K562 (cell line): ENCODE results near the gene GDF15. TPM values are rescaled to one million over a fixed set of nuclear protein-coding genes. Genes with fewer than 3 reads are reported as not detected.

Experiments
- BRD9 ChIP-seq: fragments of 450-650 bp; IDR thresholded peaks from 2 replicates; pipeline ENCODE4 v1.6.1; 2018; ENCODE audit warnings: low read depth; ENCODE audit not compliant: partially characterized antibody
- ETS2 ChIP-seq: IDR thresholded peaks from 2 replicates; pipeline ENCODE4 v1.6.1; 2016; ENCODE audit warnings: borderline replicate concordance, missing genetic modification characterization, mild to moderate bottlenecking, moderate library complexity, missing compliant biosample characterization; ENCODE audit not compliant: poor library complexity, severe bottlenecking
- ETV1 ChIP-seq: fragments of 450-650 bp; conservative IDR thresholded peaks from 2 replicates; pipeline ENCODE4 v1.6.1; 2016; ENCODE audit warnings: missing genetic modification characterization, control low read depth, low read depth, missing compliant biosample characterization
- FOS ChIP-seq: IDR thresholded peaks from 3 replicates; pipeline ENCODE4 v1.6.1; 2011; ENCODE audit not compliant: insufficient read length; ENCODE audit errors: extremely low read depth
- HMGN3 ChIP-seq: IDR thresholded peaks from 2 replicates; pipeline ENCODE4 v1.6.1; 2011; ENCODE audit warnings: borderline replicate concordance, low read depth, mild to moderate bottlenecking, mixed read lengths, low read length; ENCODE audit not compliant: insufficient read length; ENCODE audit errors: extremely low read depth
- NR2F6 ChIP-seq: fragments of 450-650 bp; formaldehyde crosslinking; IDR thresholded peaks from 2 replicates; pipeline ENCODE4 v1.4.0; 2020; ENCODE audit warnings: mild to moderate bottlenecking
- OTX1 ChIP-seq: fragments of 450-650 bp; formaldehyde crosslinking; IDR thresholded peaks from 2 replicates; pipeline ENCODE4 v1.4.0; 2022; ENCODE audit warnings: mild to moderate bottlenecking
- PTBP1 ChIP-seq: fragments of 200-400 bp; formaldehyde crosslinking; IDR thresholded peaks from 2 replicates; pipeline ENCODE4 v1.6.1; 2017; ENCODE audit warnings: low read depth, low read length
- SIN3B ChIP-seq: fragments of 450-650 bp; IDR thresholded peaks from 2 replicates; pipeline ENCODE4 v1.6.1; 2017; ENCODE audit warnings: low read depth, mild to moderate bottlenecking, moderate library complexity
- SMARCA4 ChIP-seq: fragments of 450-650 bp; IDR thresholded peaks from 2 replicates; pipeline ENCODE4 v1.6.1; 2016
- TEAD1 ChIP-seq, 2 experiments: fragments of 450-650 bp in 1 of 2; sonication (generic) in 1 of 2; formaldehyde crosslinking; IDR thresholded peaks; 2 replicates each; pipeline versions ENCODE4 v1.4.0 to v1.8.0; 2020 to 2022; ENCODE audit warnings: mild to moderate bottlenecking in 2 of 2, missing genetic modification reagents in 1 of 2
- TGIF2 ChIP-seq: sonication (generic); formaldehyde crosslinking; IDR thresholded peaks from 2 replicates; pipeline ENCODE4 v1.8.1; 2022; ENCODE audit warnings: mild to moderate bottlenecking, missing genetic modification reagents, moderate library complexity
- ZNF589 ChIP-seq: fragments of 200-800 bp; sonication (Bioruptor generic); IDR thresholded peaks from 2 replicates; pipeline ENCODE4 v1.6.1; 2016; ENCODE audit warnings: low read depth, missing genetic modification characterization, missing compliant biosample characterization
- ZNF77 ChIP-seq: fragments of 250-450 bp; sonication (Bioruptor Pico); IDR thresholded peaks from 2 replicates; pipeline ENCODE4 v1.5.0; 2020
- polyA plus RNA-seq, 8 experiments: library from polyadenylated mRNA; depleted of rRNA in 4 of 8; stranded (reverse) in 5 of 8; unstranded in 3 of 8; fragments of >200 nt; fragmentation: Nextera tagmentation in 2 of 8; fragmentation: Illumina TruSeq in 1 of 8; extraction: Ambion mirVana in 2 of 8; extraction: Trizol in 1 of 8; gene quantifications; 2 replicates each; pipeline versions ENCODE4 v1.2.1 to v1.2.3, GENCODE V29; 2011 to 2014; ENCODE audit warnings: inconsistent platforms in 1 of 8, missing spikeins in 1 of 8
- total RNA-seq, 7 experiments: library from RNA; depleted of rRNA in 6 of 7; stranded (reverse); fragments of >200 nt in 6 of 7; fragmentation: Illumina TruSeq in 2 of 7; extraction: Trizol in 2 of 7; gene quantifications; 2 replicates each; pipeline versions ENCODE4 v1.2.1 to v1.2.3, GENCODE V29; 2011 to 2021; ENCODE audit warnings: low replicate concordance in 1 of 7
- TF ChIP-seq, protein P1 (sequence below), 2 experiments: fragments of 450-650 bp in 1 of 2; sonication (generic) in 1 of 2; formaldehyde crosslinking; conservative IDR thresholded peaks; 2 replicates each; pipeline versions ENCODE4 v1.4.0 to v1.8.1; 2020 to 2022; ENCODE audit warnings: mild to moderate bottlenecking in 1 of 2, missing genetic modification reagents in 1 of 2
- TF ChIP-seq, protein P2 (sequence below), 2 experiments: fragments of 450-650 bp; IDR thresholded peaks; 2 replicates each; pipeline ENCODE4 v1.6.1; 2016; ENCODE audit warnings: mild to moderate bottlenecking in 2 of 2, borderline replicate concordance in 1 of 2, low read depth in 1 of 2, moderate library complexity in 1 of 2
- TF ChIP-seq, protein P3 (sequence below): fragments of 450-650 bp; IDR thresholded peaks from one replicate; pipeline ENCODE4 v1.6.1; 2018; ENCODE audit warnings: mild to moderate bottlenecking, moderate library complexity; ENCODE audit not compliant: partially characterized antibody

Gene GDF15
- total and polyA plus RNA-seq, 9 of the 15 experiments (the other 6 are each of a cell fraction or from before 2014, with no cell fraction given) = 2.3 to 82.4 (median 12.5) TPM

DNA sequence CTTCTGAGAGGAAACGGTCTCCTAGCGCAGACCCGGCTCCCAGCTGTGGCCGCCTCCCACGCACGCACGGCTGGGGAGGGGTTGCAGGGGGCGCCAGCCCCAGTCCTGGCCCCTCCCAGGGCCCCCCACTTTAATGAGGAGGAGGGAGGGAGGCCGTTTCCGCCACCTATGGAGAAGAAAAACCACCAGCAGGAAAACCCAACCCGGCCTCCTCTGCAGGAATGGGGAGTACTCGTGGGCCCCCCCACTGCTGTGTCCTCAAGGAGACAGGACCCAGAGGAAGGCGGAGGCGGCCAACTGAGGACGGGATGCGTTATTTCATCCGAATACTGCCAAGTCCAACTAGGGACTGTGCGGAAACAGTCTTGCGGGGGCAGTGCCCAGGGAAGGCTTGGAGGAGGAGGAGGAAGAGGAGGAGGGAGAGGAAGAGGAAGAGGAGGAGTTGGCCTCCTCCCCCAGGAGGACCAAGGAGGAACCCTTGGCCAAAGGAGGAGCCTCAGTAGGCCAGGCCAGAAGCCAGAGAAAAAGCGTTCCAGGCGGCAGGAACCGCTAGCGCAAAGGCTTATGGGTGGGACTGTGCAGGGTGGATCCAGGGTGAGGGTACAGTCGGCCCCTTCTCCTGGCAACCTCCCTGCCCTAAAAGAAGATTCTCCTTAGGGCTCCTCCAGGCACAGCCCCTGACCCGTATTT, 29.4 kb downstream of the GDF15 start (continued):
- TF ChIP-seq, protein P1, sequence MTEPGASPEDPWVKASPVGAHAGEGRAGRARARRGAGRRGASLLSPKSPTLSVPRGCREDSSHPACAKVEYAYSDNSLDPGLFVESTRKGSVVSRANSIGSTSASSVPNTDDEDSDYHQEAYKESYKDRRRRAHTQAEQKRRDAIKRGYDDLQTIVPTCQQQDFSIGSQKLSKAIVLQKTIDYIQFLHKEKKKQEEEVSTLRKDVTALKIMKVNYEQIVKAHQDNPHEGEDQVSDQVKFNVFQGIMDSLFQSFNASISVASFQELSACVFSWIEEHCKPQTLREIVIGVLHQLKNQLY (CRISPR knock-in tag; conservative IDR thresholded peaks at IDR 0.05) = no peak
- TF ChIP-seq SIN3B (no peak), FOS (no peak), ETV1 (tag) (peak; percentile 86), TEAD1 (CRISPR knock-in tag; IDR thresholded peaks at IDR 0.05) (no peak; a peak in 2 of 4 replicates), SMARCA4 (peak; percentile 69), BRD9 (peak; percentile 76), ETS2 (tag) (no peak), ZNF77 (CRISPR knock-in tag) (no peak), OTX1 (CRISPR knock-in tag) (peak; percentile 94), NR2F6 (CRISPR knock-in tag) (no peak), HMGN3 (peak; percentile 32), TGIF2 (CRISPR knock-in tag) (no peak), ZNF589 (CRISPR knock-in tag) (peak; percentile 95), PTBP1 (0 out of 2 replicates have a peak, but pooled peaks have one; percentile 13)
- TF ChIP-seq, protein P2, sequence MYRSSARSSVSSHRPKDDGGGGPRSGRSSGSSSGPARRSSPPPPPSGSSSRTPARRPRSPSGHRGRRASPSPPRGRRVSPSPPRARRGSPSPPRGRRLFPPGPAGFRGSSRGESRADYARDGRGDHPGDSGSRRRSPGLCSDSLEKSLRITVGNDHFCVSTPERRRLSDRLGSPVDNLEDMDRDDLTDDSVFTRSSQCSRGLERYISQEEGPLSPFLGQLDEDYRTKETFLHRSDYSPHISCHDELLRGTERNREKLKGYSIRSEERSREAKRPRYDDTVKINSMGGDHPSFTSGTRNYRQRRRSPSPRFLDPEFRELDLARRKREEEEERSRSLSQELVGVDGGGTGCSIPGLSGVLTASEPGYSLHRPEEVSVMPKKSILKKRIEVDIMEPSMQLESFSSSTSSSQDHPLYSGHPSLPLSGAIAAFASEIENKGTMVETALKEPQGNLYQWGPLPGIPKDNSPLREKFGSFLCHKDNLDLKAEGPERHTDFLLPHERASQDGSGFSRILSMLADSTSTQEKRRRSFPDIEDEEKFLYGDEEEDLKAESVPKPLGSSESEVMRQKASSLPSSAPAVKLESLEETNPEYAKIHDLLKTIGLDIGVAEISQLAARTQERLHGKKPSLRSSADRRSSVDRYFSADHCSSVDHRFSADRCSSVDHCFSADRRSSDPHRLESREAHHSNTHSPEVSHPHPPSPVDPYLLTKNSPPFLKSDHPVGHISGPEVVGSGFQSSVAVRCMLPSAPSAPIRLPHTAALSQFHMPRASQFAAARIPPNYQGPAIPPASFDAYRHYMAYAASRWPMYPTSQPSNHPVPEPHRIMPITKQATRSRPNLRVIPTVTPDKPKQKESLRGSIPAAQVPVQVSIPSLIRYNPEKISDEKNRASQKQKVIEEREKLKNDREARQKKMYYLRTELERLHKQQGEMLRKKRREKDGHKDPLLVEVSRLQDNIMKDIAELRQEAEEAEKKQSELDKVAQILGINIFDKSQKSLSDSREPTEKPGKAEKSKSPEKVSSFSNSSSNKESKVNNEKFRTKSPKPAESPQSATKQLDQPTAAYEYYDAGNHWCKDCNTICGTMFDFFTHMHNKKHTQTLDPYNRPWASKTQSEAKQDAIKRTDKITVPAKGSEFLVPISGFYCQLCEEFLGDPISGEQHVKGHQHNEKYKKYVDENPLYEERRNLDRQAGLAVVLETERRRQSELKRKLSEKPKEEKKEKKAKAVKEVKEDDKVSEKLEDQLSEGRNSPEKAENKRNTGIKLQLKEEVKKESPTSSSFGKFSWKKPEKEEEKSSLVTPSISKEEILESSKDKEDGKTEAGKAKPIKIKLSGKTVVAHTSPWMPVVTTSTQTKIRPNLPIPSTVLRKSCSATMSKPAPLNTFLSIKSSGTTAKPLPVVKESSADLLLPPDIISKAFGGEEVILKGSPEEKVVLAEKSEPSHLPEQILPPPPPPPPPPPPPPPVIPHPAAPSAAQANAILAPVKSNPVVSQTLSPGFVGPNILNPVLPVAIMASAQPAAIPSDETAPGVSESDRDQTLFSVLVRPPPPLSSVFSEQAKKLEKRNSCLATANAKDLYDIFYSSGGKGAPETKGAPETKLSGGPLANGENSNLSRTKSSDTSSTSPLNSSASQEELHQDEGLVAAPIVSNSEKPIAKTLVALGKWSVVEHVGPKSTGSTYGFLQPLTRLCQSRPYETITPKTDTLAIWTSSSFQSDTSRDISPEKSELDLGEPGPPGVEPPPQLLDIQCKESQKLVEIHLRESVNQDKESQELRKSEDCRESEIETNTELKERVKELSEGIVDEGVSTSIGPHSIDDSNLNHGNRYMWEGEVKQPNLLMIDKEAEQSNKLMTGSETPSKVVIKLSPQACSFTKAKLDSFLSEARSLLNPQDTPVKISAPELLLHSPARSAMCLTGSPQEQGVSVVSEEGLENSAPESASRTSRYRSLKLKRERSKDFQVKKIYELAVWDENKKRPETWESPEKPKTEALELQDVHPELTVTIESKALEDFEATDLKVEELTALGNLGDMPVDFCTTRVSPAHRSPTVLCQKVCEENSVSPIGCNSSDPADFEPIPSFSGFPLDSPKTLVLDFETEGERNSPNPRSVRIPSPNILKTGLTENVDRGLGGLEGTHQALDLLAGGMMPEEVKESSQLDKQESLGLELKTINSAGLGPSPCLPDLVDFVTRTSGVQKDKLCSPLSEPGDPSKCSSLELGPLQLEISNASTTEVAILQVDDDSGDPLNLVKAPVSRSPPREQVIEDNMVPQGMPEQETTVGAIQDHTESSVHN (IDR thresholded peaks at IDR 0.05; ENCODE audit: borderline replicate concordance in 1 of 2, low read depth in 1 of 2) = no peak
- TF ChIP-seq, protein P3, sequence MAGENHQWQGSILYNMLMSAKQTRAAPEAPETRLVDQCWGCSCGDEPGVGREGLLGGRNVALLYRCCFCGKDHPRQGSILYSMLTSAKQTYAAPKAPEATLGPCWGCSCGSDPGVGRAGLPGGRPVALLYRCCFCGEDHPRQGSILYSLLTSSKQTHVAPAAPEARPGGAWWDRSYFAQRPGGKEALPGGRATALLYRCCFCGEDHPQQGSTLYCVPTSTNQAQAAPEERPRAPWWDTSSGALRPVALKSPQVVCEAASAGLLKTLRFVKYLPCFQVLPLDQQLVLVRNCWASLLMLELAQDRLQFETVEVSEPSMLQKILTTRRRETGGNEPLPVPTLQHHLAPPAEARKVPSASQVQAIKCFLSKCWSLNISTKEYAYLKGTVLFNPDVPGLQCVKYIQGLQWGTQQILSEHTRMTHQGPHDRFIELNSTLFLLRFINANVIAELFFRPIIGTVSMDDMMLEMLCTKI = no peak
